Measurements from ENCODE around the gene DHX35.

DNA sequence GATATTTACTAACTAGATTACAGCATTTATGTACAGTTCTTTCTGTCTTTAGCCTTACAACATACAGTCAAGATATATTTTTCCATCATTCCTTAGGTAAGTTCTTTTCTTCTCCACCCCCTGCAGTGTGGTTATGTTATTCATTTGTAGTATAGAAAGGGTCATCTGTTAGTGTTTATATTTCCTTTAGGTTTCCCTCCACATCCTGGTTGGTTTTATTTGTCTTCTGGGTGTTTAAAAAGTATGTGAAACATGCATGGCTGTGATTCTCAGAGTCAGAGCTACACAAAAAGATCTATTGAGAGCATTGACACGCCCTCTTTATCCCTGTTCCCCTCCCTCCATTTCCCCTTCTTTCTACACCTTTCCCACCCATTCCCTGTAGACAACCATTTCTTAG lies 20.1 kb downstream of the DHX35 start:
- no peak for TF ChIP-seq POLR2A (IDR thresholded peaks at IDR 0.05)
- TF ChIP-seq, protein P1, sequence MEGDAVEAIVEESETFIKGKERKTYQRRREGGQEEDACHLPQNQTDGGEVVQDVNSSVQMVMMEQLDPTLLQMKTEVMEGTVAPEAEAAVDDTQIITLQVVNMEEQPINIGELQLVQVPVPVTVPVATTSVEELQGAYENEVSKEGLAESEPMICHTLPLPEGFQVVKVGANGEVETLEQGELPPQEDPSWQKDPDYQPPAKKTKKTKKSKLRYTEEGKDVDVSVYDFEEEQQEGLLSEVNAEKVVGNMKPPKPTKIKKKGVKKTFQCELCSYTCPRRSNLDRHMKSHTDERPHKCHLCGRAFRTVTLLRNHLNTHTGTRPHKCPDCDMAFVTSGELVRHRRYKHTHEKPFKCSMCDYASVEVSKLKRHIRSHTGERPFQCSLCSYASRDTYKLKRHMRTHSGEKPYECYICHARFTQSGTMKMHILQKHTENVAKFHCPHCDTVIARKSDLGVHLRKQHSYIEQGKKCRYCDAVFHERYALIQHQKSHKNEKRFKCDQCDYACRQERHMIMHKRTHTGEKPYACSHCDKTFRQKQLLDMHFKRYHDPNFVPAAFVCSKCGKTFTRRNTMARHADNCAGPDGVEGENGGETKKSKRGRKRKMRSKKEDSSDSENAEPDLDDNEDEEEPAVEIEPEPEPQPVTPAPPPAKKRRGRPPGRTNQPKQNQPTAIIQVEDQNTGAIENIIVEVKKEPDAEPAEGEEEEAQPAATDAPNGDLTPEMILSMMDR (IDR thresholded peaks at IDR 0.05) = no peak
- no peak for TF ChIP-seq EP300 (IDR thresholded peaks at IDR 0.05)

Data from tibial nerve (tissue), 4 donors.